ENCODE data around the gene DDO.
"Not testable (repeated sequence)": the region's sequence is repeated elsewhere in the genome, so short reads cannot be mapped to it uniquely, and the experiment has no call there.

Gene DDO

DNA sequence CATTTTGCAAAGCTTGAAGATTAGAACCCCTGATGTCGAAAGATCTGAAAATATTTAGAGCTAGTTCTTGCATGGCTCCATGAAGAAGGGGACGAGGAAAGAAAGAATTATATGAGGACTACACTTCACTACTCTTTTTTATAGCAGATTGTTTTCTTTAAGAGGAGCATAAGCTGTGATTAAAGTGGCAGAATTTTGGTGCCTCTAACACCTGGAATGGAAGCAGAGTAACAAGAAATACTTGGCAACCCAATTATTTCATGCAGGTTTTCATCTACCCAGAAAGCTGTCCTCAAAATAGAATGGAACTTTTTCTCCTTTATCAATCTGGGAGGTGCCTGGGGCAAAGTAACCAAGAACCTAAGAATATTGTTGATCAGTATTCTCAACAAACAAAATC is 61.2 kb downstream of the DDO start:
- intact Hi-C loops (cut with DNase I) = no loop called here
- DNase-seq = no peak

DNA sequence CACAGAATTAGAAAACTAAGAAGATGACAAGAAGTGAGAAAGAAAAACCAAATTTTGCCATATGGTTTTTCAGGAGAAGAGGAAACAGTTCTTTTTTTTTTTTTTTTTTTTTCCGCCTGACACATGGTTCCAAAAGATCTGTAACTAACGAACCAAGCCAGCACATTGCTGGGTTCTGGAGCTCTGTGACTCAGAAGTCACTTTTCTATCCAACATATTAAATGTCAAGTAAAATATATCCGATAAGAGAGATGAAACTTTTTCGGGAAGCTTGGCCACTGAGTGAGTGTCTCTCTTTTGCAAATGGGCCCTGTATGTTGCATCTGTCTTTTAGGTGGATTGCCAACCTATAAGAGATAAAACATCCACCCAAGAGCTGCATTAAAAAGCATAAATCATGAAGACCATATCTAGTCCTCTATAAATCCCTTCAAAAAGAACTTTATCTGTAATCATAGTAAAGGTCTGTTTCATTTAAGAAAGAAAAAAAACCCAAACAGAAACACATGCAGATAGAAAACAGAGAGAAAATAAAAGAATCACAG is 61.8 kb downstream of the DDO start:
- DNase-seq = no peak
- intact Hi-C loops (cut with DNase I) = no loop called here

DNA sequence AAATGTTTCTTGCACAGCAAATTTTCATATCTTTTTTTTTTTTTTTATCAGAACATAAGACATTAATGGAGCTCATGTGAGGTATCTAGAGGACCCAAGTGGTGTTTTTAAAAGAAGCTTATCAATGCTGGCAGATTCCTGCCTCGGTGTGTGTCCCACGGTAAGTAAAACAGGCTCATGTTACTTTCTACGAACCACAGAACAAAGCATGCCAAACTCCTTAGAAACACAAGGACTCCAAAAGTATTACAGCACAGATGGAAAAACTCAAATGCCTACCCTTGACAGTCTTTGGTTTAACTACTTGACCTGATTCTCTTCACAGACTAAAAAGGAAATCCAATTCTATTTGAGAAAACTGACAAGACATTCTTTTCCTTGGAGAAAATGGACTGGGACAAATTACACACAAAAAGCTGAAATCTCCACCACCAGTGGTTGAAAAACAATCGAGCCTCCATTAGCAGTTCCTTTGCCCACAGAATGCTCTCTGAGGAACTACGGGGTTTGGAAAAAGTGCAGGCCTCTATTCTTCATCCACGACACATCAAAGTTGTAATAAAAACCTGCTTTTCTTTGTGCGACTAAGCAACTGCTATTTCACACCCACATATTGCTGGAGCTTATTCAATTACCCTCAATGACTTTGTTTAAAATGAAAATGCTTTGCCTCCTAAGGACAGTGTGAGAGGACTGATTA is 62.7 kb downstream of the DDO start:
- no peak for DNase-seq
- intact Hi-C loops (cut with DNase I) = no loop called here

DNA sequence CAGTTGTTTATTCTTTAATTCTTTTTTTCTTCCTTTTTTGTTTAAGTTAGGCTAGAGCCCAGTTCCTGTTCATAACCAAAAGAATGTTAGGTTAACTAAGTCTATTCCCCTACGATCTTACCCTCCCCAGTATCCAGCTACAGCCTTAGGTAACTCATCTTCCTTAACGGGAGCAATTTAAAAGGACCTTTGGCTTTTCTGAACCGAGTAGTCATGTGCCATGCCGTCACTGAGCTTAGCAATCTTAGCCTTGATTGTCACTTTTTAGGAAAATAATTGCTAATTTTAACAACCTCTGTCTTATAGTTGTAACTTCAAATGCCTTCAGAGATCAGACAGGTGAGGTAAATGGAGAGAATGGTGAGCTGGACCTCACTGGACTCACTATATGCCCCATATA is 63.4 kb downstream of the DDO start:
- DNase-seq = no peak
- intact Hi-C loops (cut with DNase I) = no loop called here

DNA sequence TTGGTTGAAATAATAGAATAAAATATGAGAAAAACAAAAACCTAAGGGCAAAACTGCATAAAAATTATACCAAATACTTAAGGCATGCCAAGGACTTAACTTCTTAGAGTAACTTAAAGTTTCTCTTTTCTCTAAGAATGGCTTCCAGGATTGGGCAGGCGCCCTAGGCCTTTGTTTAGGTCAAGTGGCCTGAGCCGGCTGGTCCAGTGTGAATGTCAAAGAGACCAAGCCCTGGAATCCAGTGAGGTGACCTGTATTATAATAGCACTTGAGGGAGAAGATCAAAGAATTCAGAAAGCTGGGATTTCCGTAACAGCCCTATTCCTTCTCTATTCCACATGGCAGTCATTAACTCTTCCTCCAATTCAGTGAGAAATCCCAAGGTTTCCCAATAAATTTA is 63.8 kb downstream of the DDO start:
- intact Hi-C loops (cut with DNase I) = no loop called here
- no peak for DNase-seq

DNA sequence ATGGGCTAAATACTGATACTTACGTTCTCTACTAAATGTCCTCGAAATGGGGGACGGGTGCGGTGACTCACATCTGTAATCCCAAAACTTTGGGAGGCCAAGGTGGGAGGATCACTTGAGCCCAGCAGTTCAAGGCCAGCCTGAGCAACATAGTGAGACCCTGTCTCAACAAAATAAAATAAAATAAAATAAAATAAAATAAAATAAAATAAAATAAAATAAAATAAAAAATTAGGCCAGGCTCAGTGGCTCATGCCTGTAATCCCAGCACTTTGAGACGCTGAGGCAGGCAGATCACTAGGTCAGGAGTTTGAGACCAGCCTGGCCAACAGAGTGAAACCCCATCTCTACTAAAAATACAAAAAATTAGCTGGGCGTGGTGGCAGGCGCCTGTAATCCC is 64.8 kb downstream of the DDO start:
- DNase-seq; intact Hi-C loops (cut with DNase I): not testable (repeated sequence)

DNA sequence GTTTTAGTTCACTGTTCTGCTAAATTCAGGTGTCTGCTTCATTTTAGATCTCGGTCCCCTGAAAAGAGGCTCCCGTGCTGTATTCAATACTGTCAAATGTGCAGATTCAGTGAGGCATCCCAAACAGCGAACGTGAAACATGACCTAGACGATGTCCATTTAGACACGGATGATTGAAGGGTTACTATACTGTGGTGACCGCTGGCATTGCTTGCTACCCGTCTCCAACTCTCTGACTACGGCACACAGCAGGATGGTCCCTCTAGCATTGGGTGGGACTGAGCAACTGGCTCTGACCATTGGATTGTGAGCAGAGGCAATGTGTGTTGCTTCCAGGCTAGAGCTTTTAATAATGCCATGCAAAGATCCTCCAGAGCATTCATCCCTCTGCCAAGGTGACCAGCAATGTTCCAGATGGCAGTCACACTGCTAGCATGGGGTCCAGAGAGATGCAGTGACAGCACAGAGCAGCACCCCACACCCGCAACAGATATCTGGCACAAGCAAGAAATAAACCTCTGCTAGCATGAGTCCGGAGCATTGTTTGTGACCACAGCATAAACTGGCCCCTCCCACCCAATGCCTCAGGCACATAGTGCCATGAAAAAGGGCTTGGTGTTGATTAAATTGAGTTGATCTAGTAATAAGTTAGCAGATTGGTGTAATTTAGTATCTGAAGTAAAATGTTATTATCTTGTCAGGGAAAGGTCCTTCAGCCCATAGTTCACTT is 66.2 kb downstream of the DDO start:
- no peak for DNase-seq
- intact Hi-C loops (cut with DNase I) = no loop called here

DNA sequence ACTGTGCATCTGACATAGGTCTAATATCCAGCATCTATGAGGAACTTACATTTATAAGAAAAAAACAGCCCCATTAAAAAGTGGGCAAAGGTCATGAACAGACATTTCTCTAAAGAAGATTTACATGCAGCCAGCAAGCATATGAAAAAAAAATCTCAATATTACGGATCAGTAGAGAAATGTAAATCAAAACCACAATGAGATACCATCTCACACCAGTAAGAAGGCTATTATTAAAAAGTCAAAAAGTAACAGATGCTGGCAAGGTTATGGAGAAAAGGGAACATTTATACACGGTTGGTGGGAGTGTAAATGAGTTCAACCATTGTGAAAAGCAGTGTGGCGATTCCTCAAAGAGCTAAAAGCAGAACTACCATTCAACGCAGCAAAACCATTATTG is 70.3 kb downstream of the DDO start:
- no peak for DNase-seq
- intact Hi-C loops (cut with DNase I) = no loop called here

DNA sequence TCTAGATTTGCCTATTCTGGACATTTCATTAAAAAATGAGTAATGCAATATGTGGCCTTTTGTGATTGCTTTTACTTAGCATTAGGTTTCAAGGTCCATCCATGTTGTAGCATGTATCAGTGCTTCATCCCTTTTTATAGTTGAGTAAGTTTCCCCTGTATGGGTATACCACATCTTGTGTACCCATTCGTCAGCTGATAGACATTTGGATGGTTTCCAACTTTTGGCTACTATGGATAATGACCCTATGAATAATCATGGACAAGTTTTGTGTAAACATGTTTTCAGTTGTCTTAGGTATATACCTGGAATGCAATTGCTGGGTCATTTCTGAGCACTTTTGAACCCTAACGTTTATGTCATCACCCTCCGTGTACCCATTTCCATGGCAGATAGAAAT is 72.6 kb downstream of the DDO start:
- intact Hi-C loops (cut with DNase I) = no loop called here
- DNase-seq = no peak
